GM12801 (cell line): ENCODE data around the gene DYNLT2.

Source experiments
- TF ChIP-seq, protein P1 (sequence below): IDR thresholded peaks from one replicate; pipeline ENCODE4 v1.5.1; 2011; ENCODE audit warnings: control low read depth; ENCODE audit not compliant: insufficient read length; ENCODE audit errors: extremely low read depth

DYNLT2 gene

DNA sequence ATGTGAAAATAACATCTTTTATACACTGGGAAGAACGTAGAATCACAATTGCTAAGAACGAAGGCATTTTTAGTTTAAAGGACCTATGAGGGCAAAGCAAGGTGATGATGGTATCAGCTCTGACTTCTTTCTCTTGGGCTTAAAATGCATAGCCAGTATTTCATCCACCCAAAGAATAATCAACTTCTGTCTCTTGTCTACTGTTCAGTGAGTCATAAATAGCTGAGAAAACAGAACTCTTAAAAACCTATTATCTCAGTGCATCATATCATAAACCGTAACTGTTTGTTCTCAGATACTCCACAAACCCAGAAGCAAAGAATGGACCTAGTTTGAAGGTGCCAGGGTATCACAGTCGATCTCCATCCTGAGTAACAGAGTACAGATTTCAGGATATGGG lies 32.3 kb downstream of the DYNLT2 start:
- TF ChIP-seq, protein P1, sequence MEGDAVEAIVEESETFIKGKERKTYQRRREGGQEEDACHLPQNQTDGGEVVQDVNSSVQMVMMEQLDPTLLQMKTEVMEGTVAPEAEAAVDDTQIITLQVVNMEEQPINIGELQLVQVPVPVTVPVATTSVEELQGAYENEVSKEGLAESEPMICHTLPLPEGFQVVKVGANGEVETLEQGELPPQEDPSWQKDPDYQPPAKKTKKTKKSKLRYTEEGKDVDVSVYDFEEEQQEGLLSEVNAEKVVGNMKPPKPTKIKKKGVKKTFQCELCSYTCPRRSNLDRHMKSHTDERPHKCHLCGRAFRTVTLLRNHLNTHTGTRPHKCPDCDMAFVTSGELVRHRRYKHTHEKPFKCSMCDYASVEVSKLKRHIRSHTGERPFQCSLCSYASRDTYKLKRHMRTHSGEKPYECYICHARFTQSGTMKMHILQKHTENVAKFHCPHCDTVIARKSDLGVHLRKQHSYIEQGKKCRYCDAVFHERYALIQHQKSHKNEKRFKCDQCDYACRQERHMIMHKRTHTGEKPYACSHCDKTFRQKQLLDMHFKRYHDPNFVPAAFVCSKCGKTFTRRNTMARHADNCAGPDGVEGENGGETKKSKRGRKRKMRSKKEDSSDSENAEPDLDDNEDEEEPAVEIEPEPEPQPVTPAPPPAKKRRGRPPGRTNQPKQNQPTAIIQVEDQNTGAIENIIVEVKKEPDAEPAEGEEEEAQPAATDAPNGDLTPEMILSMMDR = no peak

DNA sequence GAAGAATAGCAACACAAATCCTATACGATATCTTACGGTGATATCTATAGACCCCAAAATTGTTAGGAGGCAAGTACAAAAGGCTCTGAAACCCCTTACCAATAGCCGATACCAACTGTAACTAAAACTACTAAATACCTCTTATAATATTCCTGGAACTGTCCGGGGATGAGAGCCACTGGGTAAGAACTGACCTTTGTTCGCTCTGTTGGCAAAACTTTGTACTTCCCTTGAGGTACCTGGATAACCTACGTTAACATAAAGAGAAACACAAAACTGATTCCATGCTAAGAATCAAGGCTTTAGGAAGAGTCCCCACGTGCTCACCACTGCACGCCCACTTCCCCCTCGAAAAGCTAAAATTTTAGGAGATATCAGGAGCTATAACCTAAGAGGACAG lies 36.8 kb downstream of the DYNLT2 start:
- TF ChIP-seq, protein P1 = no peak

DNA sequence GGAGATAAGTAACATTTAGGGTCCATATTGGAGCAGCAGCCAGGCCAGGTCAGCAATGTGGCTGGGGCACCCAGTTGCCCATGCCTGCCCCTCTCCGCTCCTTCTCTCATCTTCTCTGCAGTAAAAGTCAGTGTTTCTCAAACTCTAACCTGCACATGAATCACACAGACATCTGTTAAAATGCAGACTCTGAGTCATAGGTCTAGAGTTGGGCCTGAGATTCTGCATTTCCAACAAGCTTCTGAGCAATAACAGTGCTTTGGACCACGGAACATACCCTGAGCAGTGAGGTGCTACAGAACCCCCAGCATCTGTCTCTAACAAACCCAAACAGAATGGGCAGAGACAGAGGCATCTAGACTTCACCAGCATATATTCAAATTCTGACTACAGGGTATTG lies 37.2 kb downstream of the DYNLT2 start:
- TF ChIP-seq, protein P1 = no peak

DNA sequence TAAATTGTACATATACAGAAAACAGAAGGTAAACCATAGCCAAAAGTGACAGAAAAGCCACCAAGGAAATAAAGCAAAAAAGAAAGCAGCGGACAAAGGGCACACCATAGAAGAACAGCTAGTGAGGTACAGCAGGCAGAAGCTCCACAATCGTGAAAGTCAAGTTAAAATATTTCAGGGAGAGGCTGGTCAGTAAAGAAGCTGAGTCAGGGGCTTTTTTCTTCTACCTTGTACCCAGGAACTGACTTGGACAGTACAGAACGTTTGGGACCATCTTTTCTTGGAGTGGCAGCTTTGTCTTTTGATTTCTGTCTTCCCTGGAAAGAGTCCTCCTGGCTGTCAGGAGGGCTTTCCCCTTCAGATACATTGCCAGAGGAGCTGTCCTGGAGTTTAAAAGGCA lies 41.4 kb downstream of the DYNLT2 start:
- TF ChIP-seq, protein P1 = no peak

DNA sequence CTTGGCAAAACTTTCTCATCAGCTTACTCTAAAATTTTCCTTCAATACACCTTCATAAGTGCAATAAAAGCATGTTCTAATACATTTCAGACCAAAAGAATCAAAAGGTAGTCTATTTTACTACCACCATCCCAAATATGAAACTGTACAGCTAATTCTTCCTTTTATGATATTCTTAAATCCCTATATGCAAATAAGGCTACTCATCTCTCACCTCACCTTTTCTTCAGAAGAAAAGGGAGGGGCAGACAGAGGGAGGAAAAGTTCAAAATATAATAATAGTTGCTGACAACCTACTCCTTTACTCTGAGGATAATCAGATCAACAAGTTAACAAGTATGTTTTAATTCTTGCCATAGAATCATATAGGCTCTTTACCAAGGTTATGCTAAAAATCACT lies 42.1 kb downstream of the DYNLT2 start:
- TF ChIP-seq, protein P1 = no peak

DNA sequence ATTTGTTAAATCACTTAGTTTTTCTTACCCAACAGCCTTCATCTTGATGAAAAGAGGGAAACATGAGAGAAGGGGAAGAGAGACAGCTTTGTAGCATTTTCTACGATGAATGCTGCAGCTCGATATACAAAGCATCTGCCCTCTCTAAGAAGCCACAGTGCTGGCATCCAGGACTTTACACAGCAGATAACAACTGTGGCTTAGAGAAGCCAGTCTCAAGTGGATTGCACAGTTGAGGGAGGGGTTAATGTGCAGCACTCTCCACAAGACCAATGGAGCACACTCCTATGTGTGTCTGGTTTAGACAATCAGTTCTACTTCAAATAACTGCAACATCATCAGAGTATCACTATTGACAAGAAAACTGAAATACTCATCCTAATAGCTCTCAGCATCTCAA lies 43.6 kb downstream of the DYNLT2 start:
- TF ChIP-seq, protein P1 = no peak

DNA sequence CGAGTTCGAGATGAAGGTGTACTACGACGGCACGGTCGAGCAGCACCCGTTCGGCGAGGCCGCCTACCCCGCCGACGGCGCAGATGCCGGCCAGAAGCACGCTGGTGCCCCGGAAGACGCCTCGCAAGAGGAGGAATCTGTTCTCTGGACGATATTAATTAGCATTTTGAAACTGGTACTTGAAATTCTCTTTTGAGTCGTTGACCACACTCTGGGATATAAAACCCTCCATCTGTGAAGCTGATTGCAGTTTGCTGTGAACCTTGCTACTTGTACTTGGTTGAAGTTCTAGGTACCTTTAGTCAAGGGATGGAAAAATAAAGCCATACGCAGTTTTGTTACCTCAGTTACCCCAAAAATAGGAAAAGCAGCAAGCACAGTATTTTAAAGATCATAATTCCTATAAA lies 48.5 kb downstream of the DYNLT2 start:
- TF ChIP-seq, protein P1 = no peak
